ENCODE data around the gene AMBRA1.

GRCh38 chr11:46521961-46522681 is 71.7 kb downstream of the AMBRA1 start:
- TF ChIP-seq, protein P1, sequence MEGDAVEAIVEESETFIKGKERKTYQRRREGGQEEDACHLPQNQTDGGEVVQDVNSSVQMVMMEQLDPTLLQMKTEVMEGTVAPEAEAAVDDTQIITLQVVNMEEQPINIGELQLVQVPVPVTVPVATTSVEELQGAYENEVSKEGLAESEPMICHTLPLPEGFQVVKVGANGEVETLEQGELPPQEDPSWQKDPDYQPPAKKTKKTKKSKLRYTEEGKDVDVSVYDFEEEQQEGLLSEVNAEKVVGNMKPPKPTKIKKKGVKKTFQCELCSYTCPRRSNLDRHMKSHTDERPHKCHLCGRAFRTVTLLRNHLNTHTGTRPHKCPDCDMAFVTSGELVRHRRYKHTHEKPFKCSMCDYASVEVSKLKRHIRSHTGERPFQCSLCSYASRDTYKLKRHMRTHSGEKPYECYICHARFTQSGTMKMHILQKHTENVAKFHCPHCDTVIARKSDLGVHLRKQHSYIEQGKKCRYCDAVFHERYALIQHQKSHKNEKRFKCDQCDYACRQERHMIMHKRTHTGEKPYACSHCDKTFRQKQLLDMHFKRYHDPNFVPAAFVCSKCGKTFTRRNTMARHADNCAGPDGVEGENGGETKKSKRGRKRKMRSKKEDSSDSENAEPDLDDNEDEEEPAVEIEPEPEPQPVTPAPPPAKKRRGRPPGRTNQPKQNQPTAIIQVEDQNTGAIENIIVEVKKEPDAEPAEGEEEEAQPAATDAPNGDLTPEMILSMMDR (conservative IDR thresholded peaks at IDR 0.05 in 1 of 2, IDR thresholded peaks at IDR 0.05 in 1 of 2; ENCODE audit: extremely low read depth in 1 of 2, insufficient read depth in 1 of 2, low read depth in 1 of 2, low read length in 2 of 2): peak; percentile 9 to 27
- no peak for TF ChIP-seq EZH2 (IDR thresholded peaks at IDR 0.05; ENCODE audit: borderline replicate concordance, low read length)
